HG02885 (cell line): ENCODE data around the gene SPIN3.
"Not testable (repeated sequence)": the region's sequence is repeated elsewhere in the genome, so short reads cannot be mapped to it uniquely, and the experiment has no call there.

Experiments used
- ATAC-seq: cut with Tn5 transposase; IDR thresholded peaks from one replicate; pipeline ENCODE4 v1.9.1; 2021; ENCODE audit warnings: mild to moderate bottlenecking; ENCODE audit not compliant: unreplicated experiment, poor library complexity

Gene SPIN3

GRCh38 chrX:56995271-56995994, at the start of gene SPIN3:
SPIN3 (minus strand) TSS chrX:56995541; CDS start chrX:56994947, 594 bp downstream.
- ATAC-seq, result peak; percentile 98

- ATAC-seq, result no peak
Observed at GRCh38 chrX:57044245-57044644, 48.9 kb upstream of the SPIN3 start.

GRCh38 chrX:57037265-57037664, 41.9 kb upstream of the SPIN3 start:
- not testable (repeated sequence) for ATAC-seq

- no peak for ATAC-seq
Observed at GRCh38 chrX:56994375-56995270, 718 bp downstream of the SPIN3 start.

GRCh38 chrX:56987741-56988140, 7.6 kb downstream of the SPIN3 start:
- ATAC-seq, result no peak

GRCh38 chrX:56986138-56986537, 9.2 kb downstream of the SPIN3 start:
- ATAC-seq, result no peak

- peak; percentile 94 for ATAC-seq
Observed at GRCh38 chrX:56978172-56978571, 17.2 kb downstream of the SPIN3 start.

- ATAC-seq, result no peak
Observed at GRCh38 chrX:56975611-56976010, 19.7 kb downstream of the SPIN3 start.

GRCh38 chrX:56974408-56974807, 20.9 kb downstream of the SPIN3 start:
- ATAC-seq, result no peak

- no peak for ATAC-seq
Observed at GRCh38 chrX:56969559-56969958, 25.8 kb downstream of the SPIN3 start.

- no peak for ATAC-seq
Observed at GRCh38 chrX:56968980-56969379, 26.4 kb downstream of the SPIN3 start.

- ATAC-seq, result no peak
Observed at GRCh38 chrX:56963377-56963776, 32.0 kb downstream of the SPIN3 start.

- ATAC-seq, result no peak
Observed at GRCh38 chrX:56947699-56948098, 47.6 kb downstream of the SPIN3 start.

GRCh38 chrX:56946201-56946600, 49.1 kb downstream of the SPIN3 start:
- not testable (repeated sequence) for ATAC-seq

GRCh38 chrX:56945226-56945625, 50.1 kb downstream of the SPIN3 start:
- not testable (repeated sequence) for ATAC-seq

GRCh38 chrX:56943264-56943663, 52.1 kb downstream of the SPIN3 start:
- no peak for ATAC-seq
